GM12873 (cell line): ENCODE data around the gene TAGAP.

Source experiments
- CTCF ChIP-seq: IDR thresholded peaks from 2 replicates; pipeline ENCODE4 v1.5.1; 2012; ENCODE audit warnings: low read depth, mild to moderate bottlenecking, moderate library complexity, low read length, control low read depth; ENCODE audit not compliant: insufficient read depth; ENCODE audit errors: missing control alignments

Gene TAGAP

GRCh38 chr6:159067334-159067733 lies 22.5 kb upstream of the TAGAP start:
- TF ChIP-seq CTCF: no peak

- no peak for TF ChIP-seq CTCF
Measured at GRCh38 chr6:159066483-159066882, 21.7 kb upstream of the TAGAP start.

GRCh38 chr6:159065759-159066329 lies 21.1 kb upstream of the TAGAP start:
- no peak for TF ChIP-seq CTCF

GRCh38 chr6:159065091-159065490 lies 20.3 kb upstream of the TAGAP start:
- TF ChIP-seq CTCF: no peak

- no peak for TF ChIP-seq CTCF
Measured at GRCh38 chr6:159064477-159064876, 19.7 kb upstream of the TAGAP start.

GRCh38 chr6:159063549-159063948 lies 18.8 kb upstream of the TAGAP start:
- no peak for TF ChIP-seq CTCF

- no peak for TF ChIP-seq CTCF
Measured at GRCh38 chr6:159062976-159063375, 18.2 kb upstream of the TAGAP start.

GRCh38 chr6:159062564-159062945 lies 17.8 kb upstream of the TAGAP start:
- TF ChIP-seq CTCF: no peak
